Subcutaneous adipose tissue (tissue), 4 donors: ENCODE measurements around the gene FBXO9. TPM values are rescaled to one million over a fixed set of nuclear protein-coding genes. Genes with fewer than 3 reads are reported as not detected.

Source experiments
- total RNA-seq, 4 donors: library from RNA; depleted of rRNA; stranded (reverse); fragments of >200 nt; gene quantifications; one replicate each; pipeline ENCODE4 v1.1.0, GENCODE V29; 2016
- TF ChIP-seq, protein P1 (sequence below): fragments of 450-650 bp; IDR thresholded peaks from one replicate; pipeline ENCODE4 v1.5.1; 2016; ENCODE audit warnings: low read depth, mild to moderate bottlenecking, control low read depth, antibody characterized with exemption, moderate library complexity

FBXO9 gene
- total RNA-seq = 10 to 100 TPM; 59.0 to 74.6 (median 69.7) TPM

DNA sequence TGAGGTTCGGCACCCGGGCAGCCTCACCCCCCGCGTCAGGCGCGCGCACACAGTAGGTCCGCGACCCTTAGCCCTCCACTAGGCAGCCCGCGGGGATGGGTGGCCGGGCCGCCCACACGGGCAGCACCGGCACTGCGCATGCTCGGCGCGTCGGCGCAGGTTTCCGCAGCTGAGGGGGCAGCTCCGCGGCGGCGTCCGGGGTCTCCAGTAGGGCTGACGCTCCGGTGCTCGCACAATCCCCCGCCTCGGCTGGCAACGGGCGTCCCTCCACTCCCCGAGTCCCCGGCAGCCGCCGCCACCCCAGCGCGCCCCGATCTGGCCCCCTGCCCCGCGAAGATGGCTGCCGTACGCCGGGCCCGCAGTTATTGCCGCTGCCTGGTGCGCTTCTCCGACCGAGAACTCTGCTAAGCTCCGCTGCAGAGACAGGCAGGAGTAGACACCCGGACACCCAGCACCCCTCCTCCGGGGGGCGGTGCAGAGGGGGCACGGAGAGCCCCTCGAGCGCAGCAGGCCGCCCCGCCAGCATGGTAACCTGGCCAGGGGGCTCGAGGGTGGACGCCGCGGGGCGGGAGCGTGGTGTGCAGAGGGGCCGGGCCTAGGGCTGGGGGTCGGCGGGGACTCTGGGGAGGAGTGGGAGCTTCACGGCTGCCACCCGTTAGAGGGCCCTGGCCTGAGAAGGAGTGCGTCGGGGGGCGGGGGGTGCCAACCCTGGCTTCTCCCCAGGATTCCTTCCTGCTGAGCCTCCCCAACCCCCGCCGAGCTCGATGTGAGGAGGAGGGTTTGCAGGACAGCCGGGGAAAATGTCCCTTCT lies at the start of gene FBXO9:
Gene FBXO9 (plus strand): TSS at position 139 of the 811 bp plus-strand sequence. CDS start 386 bp downstream, at position 525.
- TF ChIP-seq, protein P1, sequence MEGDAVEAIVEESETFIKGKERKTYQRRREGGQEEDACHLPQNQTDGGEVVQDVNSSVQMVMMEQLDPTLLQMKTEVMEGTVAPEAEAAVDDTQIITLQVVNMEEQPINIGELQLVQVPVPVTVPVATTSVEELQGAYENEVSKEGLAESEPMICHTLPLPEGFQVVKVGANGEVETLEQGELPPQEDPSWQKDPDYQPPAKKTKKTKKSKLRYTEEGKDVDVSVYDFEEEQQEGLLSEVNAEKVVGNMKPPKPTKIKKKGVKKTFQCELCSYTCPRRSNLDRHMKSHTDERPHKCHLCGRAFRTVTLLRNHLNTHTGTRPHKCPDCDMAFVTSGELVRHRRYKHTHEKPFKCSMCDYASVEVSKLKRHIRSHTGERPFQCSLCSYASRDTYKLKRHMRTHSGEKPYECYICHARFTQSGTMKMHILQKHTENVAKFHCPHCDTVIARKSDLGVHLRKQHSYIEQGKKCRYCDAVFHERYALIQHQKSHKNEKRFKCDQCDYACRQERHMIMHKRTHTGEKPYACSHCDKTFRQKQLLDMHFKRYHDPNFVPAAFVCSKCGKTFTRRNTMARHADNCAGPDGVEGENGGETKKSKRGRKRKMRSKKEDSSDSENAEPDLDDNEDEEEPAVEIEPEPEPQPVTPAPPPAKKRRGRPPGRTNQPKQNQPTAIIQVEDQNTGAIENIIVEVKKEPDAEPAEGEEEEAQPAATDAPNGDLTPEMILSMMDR = no peak

DNA sequence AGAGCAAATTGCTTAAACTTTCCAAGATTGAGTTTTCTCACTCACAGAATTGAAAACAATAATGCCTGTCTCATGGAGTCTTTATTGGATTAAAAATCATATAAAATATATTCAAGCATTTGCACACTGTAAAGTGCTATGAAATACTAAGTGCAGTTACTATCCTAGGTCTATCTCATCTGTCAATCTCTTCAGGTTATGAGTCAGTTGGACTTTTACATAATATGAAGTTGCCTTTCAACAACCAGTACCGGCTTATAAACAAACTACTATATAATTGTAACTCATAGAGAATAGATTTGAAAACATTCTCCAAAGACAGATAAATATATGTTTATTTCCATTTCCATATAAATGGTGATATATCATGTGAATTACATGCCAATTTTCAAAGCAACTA lies 49.7 kb upstream of the FBXO9 start:
- TF ChIP-seq, protein P1 = no peak

DNA sequence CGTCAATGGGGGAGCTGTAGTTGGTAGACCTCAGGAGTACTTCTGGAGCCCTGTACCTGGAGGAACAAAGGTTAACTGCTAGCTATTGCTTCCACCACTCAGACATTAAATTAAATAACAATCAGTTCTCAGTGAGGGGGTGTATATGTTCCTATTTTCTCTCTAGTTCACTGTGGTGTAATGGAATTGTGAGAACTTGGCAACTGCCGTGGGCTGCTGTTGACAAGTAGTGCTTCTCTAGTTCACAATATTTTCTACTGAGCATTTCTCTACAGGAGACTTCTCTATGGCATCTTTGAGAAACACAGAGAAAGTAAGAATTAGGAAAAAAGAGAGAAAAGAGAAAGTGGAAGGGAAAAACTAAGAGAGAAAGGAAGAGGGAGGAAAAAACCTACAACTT lies 46.8 kb upstream of the FBXO9 start:
- TF ChIP-seq, protein P1 = no peak

DNA sequence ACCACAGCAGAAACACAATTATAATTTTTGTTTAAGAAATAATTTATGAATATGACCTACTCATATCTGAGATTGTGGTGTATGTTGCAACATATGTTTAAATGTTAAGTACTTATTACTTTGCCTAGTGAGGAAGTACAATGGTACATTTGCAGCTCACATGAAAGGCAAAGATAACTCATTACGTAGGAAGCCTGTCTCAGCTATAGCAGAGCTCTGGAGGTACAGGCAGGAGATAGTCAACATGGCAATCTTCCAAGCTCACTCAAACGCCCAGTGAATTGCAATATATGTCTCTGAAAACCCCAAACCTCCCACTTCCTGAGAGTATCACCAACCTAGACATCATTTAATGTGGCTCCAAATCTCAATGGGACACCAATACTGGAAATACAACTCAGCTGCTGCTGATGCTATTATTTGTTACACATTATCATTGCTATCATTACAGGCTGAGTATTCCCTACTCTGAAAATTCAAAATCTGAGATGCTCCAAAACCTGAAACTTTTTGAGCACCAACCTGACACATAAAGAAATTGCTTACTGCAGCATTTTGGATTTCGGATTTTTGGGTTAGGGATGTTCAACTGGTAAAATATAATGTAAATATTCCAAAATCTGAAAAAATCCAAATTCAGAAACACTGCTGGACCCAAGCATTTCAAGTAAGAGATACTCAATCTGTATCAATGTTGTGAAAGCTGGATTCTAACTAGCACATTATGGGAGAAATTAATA lies 45.0 kb upstream of the FBXO9 start:
- TF ChIP-seq, protein P1 = no peak

GRCh38 chr6:53023323-53023722 lies 41.9 kb upstream of the FBXO9 start:
- TF ChIP-seq, protein P1 = no peak

- TF ChIP-seq, protein P1 = no peak
Observed at GRCh38 chr6:53026526-53026925, 38.7 kb upstream of the FBXO9 start.

DNA sequence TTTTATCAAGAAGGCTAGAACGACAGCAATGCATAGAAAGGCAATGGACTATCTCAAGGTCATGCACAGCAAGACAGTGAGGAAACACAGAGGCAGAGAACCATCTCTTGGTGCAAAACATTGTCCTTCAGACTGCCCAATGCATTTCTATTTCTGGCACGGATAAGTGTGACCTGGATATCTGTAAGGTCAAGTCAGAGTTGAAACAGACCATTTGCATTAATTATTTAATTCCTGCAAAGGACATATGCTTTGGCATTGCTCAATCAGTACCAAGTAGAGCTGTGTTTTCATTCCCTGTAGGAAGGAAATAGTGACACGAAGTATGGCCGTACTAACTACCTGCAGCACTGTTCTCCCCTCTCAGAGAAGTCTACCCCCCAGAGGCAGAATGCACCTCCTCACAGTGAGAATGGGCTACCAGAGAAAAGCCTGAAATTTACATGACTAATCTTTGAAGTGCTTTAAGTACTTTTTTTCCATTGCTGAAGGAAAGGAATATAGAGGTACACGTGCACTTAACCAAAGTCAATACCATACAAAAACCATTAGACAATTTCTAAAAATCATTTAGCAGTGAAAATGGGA lies 38.0 kb upstream of the FBXO9 start:
- TF ChIP-seq, protein P1 = no peak
